HK-2 (cell line): ENCODE results near the gene BLACAT1.
A peak's percentile ranks its signal among the peaks of the same experiment; 100 is the strongest.

ENCODE experiments used
- DNase-seq: peaks from one replicate; pipeline ENCODE4 v3.0.0-alpha.2; 2018; ENCODE audit not compliant: unreplicated experiment

The BLACAT1 gene

DNA sequence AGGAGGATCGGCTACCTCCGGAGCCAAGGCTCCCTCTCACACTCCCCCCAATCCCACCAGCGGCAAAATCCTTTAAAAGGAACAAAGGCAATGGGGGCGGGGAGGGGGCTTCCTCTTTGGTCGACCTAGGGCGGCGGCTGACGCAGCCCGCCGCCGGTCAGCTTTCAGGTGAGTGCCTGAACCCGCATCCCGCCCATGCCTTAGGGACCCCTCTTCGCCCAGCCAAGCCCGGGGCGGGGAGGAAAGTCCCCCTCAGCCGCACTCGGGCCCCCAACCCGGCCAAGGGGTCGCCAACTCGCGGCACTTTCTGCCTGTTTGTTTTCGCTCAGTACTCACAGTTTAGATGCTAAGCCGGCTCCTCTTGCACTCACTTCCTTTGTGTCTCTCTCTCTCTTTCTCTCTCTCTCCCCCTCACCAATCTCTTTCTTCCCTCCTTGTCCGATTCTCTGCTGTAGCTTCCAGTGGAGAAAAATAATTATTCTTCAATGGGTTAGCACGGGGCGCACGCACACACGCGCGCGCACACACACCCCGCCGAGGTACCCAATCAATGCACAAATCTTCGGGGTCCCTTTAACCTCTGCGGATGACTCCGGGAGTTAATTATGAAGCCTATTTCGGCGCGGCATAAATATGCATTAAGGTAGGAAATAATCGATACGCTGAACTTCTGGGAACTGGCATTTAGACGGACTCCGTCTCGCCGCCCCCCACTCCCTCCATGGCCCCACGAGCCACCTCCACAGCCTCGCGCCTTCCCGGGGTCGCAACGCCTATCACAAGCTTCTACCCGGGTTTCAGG lies at the start of gene BLACAT1:
BLACAT1 (minus strand) TSS at position 465 of the 802 bp plus-strand sequence.
- DNase-seq = no peak

DNA sequence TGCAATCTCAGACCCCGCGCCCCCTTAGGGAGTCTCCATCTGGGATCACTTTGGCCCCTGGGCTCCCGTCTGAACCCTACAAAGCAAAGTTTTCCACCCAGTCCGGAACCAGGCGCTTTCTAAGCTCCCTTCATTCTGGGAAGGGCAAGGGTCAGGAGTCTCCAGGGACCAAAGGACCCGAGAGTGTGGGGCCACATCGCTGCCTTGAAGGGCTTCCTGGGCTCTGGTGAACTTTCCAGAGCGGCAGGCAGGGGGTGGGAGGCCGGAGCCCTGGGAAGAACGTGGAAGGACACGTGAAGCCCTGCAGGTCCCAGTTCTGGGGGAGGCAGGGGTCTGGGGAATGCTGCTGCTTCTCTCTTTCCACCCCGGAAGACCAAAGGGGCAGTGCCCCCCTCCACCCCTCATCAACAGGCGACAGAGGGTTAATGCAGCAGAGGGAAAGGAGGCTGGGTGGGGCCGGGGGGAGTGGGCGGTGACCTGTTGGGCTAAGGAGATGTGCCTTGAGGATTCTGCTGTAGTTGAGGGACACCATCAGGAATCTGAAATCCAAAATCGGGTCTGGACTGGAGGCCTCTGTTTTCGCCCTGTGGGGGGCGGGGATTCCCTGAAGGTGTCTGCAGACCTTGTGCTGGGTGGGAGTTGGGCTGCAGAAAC lies 49.4 kb upstream of the BLACAT1 start:
- peak; percentile 51 for DNase-seq

DNA sequence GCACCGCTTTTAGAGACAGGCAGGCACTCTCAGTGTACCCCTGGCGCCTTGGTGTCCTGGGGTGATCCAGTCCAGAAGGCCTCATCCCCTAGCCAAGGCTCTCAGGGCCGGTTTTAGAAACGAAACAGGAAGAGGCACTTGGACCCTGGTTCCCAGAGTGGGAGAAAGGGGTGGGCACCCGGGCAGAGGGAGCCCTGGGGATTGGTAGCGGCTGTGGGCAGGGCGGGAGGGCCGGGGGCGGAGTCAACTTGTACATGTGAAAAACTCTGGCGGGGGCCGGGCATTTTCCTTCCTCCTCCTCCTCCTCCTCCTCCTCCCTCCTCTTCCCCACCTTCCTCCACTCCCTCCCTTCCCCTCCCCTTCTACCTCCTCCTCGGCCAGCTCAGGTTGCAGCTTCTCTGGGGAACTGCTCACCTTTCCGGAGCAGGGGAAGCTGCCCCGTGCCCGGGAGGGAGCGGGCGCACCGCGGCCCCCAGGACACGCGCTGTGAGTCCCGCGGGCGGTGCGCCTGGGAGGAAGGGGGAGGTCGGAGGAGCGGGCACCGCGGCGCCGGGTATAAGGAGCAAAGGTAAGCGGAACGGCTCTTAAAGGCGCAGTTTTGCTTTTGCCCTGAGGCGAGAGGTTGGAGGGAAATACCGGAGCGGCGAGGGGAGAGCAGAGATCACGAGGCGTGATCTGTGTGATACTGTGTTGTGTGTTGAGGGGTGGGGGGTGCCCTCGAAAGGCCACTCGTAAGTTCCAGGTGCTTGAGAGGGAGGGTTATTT lies 48.6 kb upstream of the BLACAT1 start, which contains the start of gene CDK18:
CDK18 (plus strand) TSS at position 359 of the 765 bp plus-strand sequence. CDS start 18,499 bp downstream, outside the sequence.
- peak; percentile 97 for DNase-seq

DNA sequence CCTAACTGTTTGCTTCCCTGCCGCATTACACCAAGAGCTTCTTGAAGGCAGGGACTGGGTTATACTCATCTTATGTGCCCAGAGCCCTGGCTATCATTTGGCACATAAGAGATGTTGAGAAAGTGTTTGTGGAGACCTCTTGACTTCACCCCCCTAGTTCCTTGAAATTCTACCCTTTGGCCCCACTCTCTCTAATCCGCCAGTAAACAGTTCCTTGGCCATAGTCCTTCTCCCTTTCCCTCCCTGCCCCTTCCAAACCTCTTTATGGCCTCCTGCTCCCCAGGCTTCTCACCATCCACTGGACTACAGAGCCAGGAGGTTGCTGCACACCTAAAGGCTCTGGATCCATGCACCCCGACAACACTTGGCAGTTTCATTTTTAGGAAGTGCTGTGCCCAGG lies 47.1 kb upstream of the BLACAT1 start:
- DNase-seq = no peak

DNA sequence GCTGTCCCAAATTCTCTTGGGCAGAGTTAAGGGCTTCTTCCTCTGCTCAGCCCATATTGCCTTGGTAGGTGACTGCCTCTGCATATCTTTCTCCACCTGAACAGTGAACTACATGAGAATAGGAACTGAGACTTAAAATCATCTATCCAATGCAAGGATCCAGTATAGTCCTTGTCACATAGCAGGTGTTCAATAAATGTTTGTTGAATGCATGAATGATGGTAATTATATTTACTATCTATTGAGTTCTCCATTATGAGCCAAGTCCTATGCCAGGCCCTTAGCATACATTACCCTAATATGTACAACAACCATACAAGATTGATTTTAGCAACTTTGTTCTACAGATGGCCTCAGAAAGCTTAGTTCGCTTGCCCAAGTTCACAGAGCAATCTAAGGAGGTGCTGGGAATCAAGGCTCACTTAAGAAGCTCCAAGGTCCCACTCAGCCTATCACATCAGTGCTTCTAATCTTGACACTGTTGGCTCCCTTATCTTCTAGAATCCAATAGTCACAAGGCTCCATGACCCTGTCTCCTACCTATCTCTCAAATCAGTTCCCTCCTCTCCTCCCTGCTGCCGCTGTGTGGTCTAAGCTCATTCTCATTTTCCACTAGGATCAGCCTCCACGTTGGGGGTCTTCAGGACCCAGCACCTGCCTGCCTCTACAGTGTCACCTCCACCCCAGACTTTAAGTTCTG lies 46.4 kb upstream of the BLACAT1 start:
- no peak for DNase-seq

DNA sequence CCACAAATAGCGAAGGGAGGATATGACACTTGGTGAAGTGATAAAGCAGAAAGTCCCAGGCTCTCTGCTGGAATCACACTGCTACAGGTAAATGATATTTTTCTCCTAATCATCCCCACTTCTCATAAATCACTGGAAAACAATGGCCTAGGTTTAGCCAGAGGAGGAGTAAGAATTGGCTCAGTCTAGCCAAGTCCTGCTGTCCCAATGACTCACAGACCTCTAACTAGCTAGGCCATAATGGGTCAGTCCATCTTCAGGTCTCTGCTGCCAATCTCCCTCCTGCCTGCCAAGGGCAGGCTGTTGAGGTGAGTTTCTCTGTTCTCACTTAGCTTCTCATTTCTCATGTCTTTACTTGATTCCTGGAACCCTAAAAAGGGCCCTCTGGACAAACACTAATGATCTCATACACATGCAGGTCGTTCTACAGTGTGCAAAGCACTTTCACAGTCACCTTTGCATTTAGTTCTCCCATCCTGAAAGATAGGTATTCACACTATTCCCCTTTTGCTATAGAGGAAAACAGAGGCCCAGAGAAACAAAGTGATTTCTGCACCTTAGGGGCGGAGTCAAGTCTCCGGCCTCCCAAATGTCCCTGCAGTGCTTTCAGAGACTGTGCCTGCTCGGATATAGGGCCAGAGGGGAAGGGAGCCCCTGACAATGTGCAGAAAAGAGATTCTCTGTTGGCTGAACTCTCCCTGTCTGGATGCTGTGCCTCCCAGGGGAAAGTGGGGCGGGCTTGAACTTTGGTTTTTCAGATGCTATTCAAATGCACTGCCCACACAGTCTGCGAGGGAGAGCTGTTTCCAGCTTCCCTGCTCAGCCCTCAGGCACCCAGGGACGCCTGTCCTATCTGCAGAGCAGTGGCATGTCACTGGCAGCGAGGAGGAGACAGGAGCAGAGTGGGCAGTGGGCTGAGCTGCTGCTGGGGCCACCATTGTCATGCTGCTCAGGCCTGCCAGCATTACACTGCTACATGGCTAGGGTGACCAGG lies 44.7 kb upstream of the BLACAT1 start:
- no peak for DNase-seq

DNA sequence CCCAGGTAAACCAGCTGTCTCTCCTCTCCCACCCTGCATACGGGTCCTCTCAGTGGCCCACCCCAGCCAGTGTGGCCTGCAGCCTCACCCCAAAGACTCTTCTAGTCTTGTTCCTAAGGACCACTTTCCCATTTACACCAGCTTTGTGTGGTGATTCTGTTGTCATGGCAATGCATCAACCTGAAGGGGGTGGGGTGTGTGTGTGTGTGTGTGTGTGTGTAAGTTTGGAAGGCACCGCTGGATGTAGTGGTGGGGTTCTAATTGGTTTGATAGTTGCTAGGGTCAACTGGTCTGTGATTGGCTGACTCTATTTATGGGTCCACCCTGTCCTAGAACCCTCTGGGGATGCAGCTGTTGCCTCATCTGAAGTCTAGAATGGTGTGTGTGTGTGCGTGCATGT lies 43.9 kb upstream of the BLACAT1 start:
- no peak for DNase-seq

DNA sequence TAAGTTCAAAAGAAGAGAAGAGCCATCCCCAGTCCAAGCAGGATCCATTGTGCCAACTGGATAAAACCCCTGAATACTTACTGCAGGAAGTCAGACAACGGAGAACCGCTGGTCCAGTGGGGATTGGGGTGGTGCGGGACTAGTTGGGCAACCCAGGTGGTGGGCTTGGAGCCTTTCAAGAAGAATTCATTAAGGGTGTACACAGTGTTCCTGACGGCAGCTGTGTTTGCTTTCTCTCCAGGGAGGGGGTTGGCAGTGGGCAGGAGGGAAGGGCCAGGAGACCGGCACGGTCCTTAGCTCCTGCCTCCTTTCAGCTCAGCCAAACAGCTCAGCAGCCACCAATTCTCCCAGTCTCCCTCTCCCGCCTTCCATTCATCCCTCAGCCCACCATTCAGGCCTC lies 41.5 kb upstream of the BLACAT1 start:
- DNase-seq = no peak

DNA sequence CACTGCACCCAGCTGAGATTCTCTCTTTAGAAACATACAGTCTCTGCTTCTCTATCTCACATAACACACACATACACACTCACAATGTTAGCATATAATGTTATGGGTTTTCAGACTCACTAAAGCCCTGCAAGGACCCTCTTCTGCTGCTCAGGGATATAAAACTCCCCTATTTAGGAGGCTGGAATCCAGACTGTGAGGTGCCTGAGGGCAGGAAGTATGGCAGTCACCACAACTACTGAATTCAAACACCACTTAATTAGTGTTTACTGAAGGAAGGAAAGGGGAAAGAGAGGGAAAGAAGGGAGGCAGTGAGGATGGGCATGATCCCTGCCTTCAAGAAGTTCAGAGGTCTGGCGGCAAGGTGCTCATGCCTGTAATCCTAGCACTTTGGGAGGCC lies 40.8 kb upstream of the BLACAT1 start:
- DNase-seq = no peak

DNA sequence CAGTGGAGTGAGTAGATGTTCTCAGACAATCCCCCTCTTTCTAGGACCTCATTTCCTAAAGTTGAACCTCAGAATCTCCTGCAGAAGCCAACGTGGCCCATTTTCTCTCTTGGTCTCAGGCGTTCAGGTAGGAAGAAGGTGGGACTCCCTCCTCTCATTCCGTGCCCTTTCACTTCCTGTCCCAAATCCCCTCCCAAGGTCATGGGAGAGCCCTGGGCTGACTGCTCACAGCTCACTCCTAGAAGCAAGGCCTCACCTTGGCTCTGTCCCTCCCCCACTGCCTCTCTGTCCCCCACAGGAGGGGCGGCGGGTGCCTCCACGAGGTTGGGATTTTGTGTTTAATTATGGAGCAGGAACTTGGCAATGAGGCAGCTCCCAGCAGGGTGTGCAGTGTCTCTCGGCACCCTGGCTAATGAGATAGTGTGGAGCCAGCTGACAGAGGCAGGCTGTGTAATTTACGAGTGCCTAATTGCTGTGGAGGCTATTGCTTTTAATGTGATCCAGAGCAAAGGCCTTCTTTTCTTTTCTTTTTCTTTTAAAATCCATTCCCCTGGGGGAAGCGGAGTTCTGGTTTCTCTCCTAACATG lies 39.5 kb upstream of the BLACAT1 start:
- DNase-seq = no peak

DNA sequence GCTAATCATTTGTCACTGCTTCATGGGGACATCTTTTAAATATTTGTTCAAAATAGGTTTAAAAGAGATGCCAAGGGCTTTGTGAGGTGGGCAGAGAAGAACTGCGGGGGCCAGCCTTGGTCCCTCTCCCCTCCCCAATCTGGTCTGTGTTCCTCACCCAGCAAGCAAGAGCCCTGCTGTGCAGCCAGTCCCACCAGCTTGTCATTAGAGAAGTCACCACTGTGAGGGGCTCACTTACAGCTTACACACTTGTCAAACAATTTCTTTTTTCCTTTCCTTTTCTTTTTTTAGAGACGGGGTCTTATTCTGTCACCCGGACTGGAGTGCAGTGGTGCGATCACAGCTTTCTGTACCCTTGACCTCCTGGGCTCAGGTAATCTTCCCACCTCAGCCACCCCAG lies 38.3 kb upstream of the BLACAT1 start:
- DNase-seq = no peak

DNA sequence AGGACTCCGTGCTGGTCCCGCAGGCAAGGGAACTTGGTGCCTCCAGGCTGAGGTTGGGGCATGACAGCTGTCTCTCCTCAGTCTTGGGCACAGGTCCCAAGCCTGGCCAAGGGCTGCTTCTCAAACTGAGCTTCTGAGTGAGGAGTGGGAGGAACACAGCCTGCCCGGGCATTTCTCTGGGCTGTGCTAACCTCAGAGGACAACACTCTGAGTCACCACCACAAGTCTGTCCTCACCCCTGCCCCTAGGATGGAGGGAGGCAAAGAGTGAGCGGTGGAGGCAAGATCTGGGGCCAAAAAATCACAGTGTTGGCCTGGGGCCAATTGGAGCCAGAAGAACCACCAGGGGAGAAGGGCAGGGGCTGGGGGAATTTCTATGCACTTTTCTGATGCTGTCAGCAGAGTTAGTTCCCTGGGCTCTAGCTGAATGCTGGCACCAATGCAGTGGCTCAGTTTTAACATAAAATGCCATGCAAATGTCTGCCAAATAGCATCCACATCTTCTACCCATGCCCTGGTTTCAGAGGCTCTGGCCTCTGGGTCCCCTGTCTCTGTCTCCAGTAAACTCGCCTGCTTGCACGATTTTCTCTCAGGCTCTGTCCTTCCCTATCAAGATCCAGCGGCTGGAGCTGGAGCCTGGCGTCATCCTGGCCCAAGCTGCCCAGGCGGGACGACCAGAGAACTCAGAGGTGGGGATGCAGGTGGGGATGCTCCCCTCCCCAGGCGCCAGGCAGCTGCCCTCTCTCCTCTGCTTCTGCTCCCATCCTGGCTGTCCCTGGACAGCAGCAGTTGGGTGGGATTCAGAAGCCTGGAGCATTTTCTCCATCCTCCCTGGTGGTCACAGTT lies 37.6 kb upstream of the BLACAT1 start:
- DNase-seq = peak; percentile 47

DNA sequence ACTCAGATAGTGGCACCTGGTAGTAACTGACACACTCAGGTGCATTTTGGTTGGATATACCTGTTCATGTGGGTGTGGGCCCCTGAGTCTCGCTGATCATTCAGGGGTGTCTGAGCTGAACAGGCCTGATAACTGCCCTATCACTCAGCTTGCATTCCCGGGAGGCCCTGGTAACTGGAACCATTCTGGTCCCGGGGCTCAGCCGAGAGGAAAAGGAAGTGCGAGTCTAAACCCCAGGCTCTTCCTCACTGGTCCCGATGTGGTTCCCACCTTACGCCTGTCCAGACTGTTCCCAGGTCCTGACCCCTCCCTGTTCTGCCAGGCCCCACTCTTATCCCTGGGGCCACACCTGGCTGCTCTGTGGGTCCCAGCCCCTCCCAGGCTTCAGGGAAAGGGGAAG lies 36.9 kb upstream of the BLACAT1 start:
- no peak for DNase-seq

DNA sequence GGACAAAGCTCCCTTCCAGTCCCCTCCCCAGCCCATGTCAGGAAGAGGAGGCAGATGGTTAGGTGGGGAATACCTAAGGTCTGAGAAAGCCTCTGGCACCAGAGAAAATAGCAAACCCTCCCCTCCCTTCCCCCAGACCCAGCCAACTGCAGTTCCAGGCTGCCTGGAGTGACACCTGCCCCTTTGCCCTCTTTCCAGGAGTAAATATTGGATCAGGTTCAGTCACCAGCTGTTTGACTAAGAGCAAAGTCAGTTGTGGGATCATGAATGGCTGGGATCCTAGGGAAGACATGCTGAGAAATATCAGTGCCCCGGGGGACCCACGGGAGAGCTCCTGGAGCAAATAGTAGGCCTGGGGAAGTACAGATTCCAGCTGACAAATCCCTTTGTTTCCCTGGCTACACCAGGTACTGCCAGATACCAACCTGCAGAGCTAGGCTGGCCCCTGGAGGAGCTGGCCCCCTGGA lies 36.4 kb upstream of the BLACAT1 start:
- DNase-seq = no peak

DNA sequence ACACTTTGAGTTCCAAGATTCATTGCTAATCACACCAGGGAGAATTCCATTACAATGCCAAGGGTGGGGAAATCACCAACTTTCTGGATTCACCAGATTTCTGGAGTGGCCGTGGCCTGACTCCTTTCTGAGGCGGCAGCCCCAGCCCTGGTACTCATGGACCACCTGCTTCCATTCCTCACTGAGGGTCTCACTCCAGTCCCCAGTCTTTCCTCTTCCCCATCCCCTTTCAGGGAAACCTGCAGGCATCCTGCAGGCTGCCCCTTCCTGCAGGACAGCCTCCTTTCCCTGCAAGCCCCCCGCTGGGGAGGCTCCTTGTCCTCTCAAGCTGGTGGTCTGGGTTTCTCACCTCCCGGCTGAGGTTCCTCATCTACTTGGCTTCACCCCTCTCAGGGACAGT lies 35.9 kb upstream of the BLACAT1 start:
- no peak for DNase-seq

DNA sequence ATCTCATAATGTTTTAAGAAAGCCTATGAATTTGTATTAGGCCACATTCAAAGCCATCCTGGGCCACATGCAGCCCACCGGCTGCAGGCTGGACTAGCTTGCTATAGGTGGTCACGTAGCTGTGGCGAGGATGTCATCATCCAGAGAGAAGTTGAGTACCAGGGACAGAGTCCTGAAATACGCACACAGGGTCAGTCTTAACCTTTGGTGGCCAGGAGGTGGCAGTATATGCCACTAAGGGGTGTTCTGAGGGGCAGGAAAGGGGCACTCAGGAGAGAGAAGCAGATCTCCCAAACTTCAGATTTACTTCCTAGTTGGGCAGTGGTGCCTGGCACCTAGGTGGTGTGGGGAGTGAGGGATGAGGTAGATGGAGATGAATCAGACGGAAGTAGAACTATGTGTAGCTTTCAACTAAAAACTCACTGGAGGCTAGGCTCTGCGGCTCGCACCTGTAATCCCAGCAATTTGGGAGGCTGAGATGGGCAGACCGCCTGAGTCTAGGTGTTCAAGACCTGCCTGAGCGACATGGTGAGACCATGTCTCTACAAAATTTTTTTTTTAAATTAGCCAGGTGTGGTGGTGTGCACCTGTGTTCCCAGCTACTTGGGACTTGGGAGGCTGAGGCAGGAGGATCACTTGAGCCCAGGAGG lies 32.4 kb upstream of the BLACAT1 start:
- peak; percentile 53 for DNase-seq

DNA sequence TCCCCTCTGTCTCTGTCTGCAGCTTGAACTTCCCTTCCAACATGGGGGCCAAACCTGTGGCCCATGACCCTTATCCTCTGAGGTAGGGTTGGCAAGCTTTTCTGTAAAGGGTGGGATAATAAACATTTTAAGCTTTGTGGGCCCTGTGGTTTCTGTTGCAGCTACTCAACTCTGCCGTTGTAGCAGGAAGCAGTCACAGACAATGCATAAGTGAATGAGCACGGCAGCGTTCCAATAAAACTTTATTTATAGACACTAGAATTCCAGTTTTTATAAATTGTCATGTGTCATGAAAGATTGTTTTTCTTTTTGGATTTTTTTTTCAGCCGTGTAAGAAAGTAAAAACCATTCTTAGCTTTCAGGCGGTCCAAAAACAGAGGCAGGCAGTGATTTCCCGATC lies 30.4 kb upstream of the BLACAT1 start:
- DNase-seq = no peak
